Mesendoderm (in vitro differentiated cells): ENCODE results near the gene KDR. TPM values are rescaled to one million over a fixed set of nuclear protein-coding genes. Genes with fewer than 3 reads are reported as not detected.

Experiments
- DNase-seq: peaks from one replicate; pipeline ENCODE4 v3.0.0; 2013
- H2AK5ac ChIP-seq: 2 replicates; pipeline ENCODE4 v1.6.1; 2013; ENCODE audit warnings: low read length, inconsistent platforms
- H2BK120ac ChIP-seq: 2 replicates; pipeline ENCODE4 v1.6.1; 2013; ENCODE audit warnings: low read depth, mild to moderate bottlenecking, low read length, moderate library complexity, mixed read lengths
- H2BK15ac ChIP-seq: replicated peaks from 2 replicates; pipeline ENCODE4 v1.6.1; 2013; ENCODE audit warnings: low read depth, mild to moderate bottlenecking, moderate library complexity
- H2BK5ac ChIP-seq: 2 replicates; pipeline ENCODE4 v1.6.1; 2013; ENCODE audit warnings: low read length, inconsistent platforms
- H3K18ac ChIP-seq: 2 replicates; pipeline ENCODE4 v1.6.1; 2013; ENCODE audit warnings: mild to moderate bottlenecking, low read length, mixed read lengths
- H3K23ac ChIP-seq: one replicate; pipeline ENCODE4 v1.6.1; 2013; ENCODE audit warnings: low read length
- H3K27ac ChIP-seq: 2 replicates; pipeline ENCODE4 v1.5.1; 2013; ENCODE audit warnings: low read depth, mild to moderate bottlenecking, inconsistent platforms, low read length, moderate library complexity
- H3K27me3 ChIP-seq: 2 replicates; pipeline ENCODE4 v1.6.1; 2013; ENCODE audit warnings: low read length, control low read depth, mild to moderate bottlenecking, inconsistent platforms; ENCODE audit not compliant: insufficient read depth, poor library complexity
- H3K36me3 ChIP-seq: 2 replicates; pipeline ENCODE4 v1.6.1; 2013; ENCODE audit warnings: low read length, inconsistent platforms; ENCODE audit not compliant: control insufficient read depth, insufficient read depth
- H3K4ac ChIP-seq: one replicate; pipeline ENCODE4 v1.6.1; 2013; ENCODE audit warnings: low read depth, mild to moderate bottlenecking, low read length, moderate library complexity
- H3K4me1 ChIP-seq: 2 replicates; pipeline ENCODE4 v1.6.1; 2013; ENCODE audit warnings: low read depth, low read length, inconsistent platforms; ENCODE audit not compliant: control insufficient read depth
- H3K4me2 ChIP-seq: 2 replicates; pipeline ENCODE4 v1.6.1; 2013; ENCODE audit warnings: low read length
- H3K4me3 ChIP-seq: 2 replicates; pipeline ENCODE4 v1.5.1; 2013; ENCODE audit warnings: mild to moderate bottlenecking, low read length
- H3K56ac ChIP-seq: one replicate; pipeline ENCODE4 v1.6.1; 2013; ENCODE audit warnings: low read length
- H3K79me1 ChIP-seq: 2 replicates; pipeline ENCODE4 v1.6.1; 2013; ENCODE audit warnings: low read length, inconsistent platforms
- H3K79me2 ChIP-seq: 2 replicates; pipeline ENCODE4 v1.6.1; 2013; ENCODE audit warnings: mild to moderate bottlenecking, low read length; ENCODE audit not compliant: control insufficient read depth, insufficient read depth
- H3K9ac ChIP-seq: 2 replicates; pipeline ENCODE4 v1.6.1; 2013; ENCODE audit warnings: low read length, inconsistent platforms
- H4K5ac ChIP-seq: one replicate; pipeline ENCODE4 v1.6.1; 2013; ENCODE audit warnings: low read length
- H4K8ac ChIP-seq: one replicate; pipeline ENCODE4 v1.6.1; 2013; ENCODE audit warnings: low read depth, mild to moderate bottlenecking, control low read depth, low read length, moderate library complexity
- WGBS: extraction: QIAGEN DNeasy Blood & Tissue Kit; methylation state at CpG from one replicate; pipeline ENCODE4 v1.1.7; 2013; ENCODE audit warnings: low lambda C conversion rate, missing lambda C conversion rate; ENCODE audit not compliant: insufficient coverage; ENCODE audit errors: extremely low coverage; 5-methylcytosine and 5-hydroxymethylcytosine counted together
- polyA plus RNA-seq, 2 experiments: library from polyadenylated mRNA; stranded (reverse); fragments of 200-250 nt; gene quantifications; one replicate each; pipeline ENCODE4 v1.2.3, GENCODE V29; 2013

KDR gene
- 39.2 TPM for polyA plus RNA-seq (2013, experiment 1 of 2)
- 38.7 TPM for polyA plus RNA-seq (2013, experiment 2 of 2)

GRCh38 chr4:55125087-55125721, at the start of gene KDR:
Gene KDR (minus strand): TSS chr4:55125595. CDS start chr4:55125293, 302 bp downstream.
- Histone ChIP-seq H3K4me2 (peak within 1 kb of the TSS; percentile 87), H3K27me3 (no peaks in the 10 kb centered on the region), H3K18ac (peak within 1 kb of the TSS; percentile 29), H3K23ac (no peak within 1 kb of the TSS), H2BK120ac (no peak within 1 kb of the TSS), H2AK5ac (no peak within 1 kb of the TSS), H3K4ac (no peak within 1 kb of the TSS), H2BK15ac (no peak within 1 kb of the TSS), H3K79me2 (peaks cover 35% of the 10 kb centered on the region), H4K8ac (no peak within 1 kb of the TSS), H3K9ac (peak within 1 kb of the TSS; percentile 89), H3K27ac (no peak within 1 kb of the TSS), H2BK5ac (no peak within 1 kb of the TSS), H3K36me3 (no peaks in the 10 kb centered on the region), H3K56ac (peak within 1 kb of the TSS; percentile 89), H4K5ac (no peak within 1 kb of the TSS), H3K4me1 (no peaks in the 10 kb centered on the region), H3K79me1 (no peaks in the 10 kb centered on the region), H3K4me3 (peak within 1 kb of the TSS; percentile 80)
- no CpG with 5 or more reads among the region's 57 CpGs for WGBS
- DNase-seq: peak; percentile 74

GRCh38 chr4:55173580-55173979, 48.2 kb upstream of the KDR start:
- Histone ChIP-seq H4K5ac (no peak overlapping the region), H2AK5ac (no peak overlapping the region), H3K56ac (no peak overlapping the region), H2BK5ac (no peak overlapping the region), H3K23ac (no peak overlapping the region), H3K4me1 (peaks cover 10% of the 10 kb centered on the region), H3K4me2 (no peak overlapping the region), H2BK120ac (no peak overlapping the region), H2BK15ac (no peak overlapping the region), H3K79me2 (no peaks in the 10 kb centered on the region), H3K9ac (no peak overlapping the region), H3K36me3 (no peaks in the 10 kb centered on the region), H3K18ac (no peak overlapping the region), H3K27me3 (no peaks in the 10 kb centered on the region), H3K79me1 (no peaks in the 10 kb centered on the region), H4K8ac (no peak overlapping the region), H3K4me3 (no peak overlapping the region), H3K27ac (no peak overlapping the region), H3K4ac (no peak overlapping the region)
- WGBS: no CpG with 5 or more reads among the region's 1 CpG
- no peak for DNase-seq

- Histone ChIP-seq H3K9ac (no peak overlapping the region), H3K4me2 (no peak overlapping the region), H2BK5ac (no peak overlapping the region), H3K4me3 (no peak overlapping the region), H2AK5ac (no peak overlapping the region), H3K18ac (peak overlapping the region; percentile 80), H3K23ac (no peak overlapping the region), H3K79me1 (no peaks in the 10 kb centered on the region), H3K4ac (no peak overlapping the region), H3K56ac (no peak overlapping the region), H4K8ac (no peak overlapping the region), H3K27ac (no peak overlapping the region), H2BK120ac (no peak overlapping the region), H3K36me3 (no peaks in the 10 kb centered on the region), H2BK15ac (peak overlapping the region; percentile 64), H3K27me3 (no peaks in the 10 kb centered on the region), H3K4me1 (peaks cover 10% of the 10 kb centered on the region), H4K5ac (no peak overlapping the region), H3K79me2 (no peaks in the 10 kb centered on the region)
- no CpG with 5 or more reads among the region's 4 CpGs for WGBS
- DNase-seq: peak; percentile 43
Measured at GRCh38 chr4:55172694-55173287, 47.4 kb upstream of the KDR start.

GRCh38 chr4:55170462-55170861, 45.1 kb upstream of the KDR start:
- no CpG with 5 or more reads among the region's 6 CpGs for WGBS
- H3K36me3 ChIP-seq: no peaks in the 10 kb centered on the region
- no peak overlapping the region for H3K4ac ChIP-seq
- no peaks in the 10 kb centered on the region for H3K79me1 ChIP-seq
- no peak overlapping the region for H2BK120ac ChIP-seq
- no peaks in the 10 kb centered on the region for H3K27me3 ChIP-seq
- H3K27ac ChIP-seq: no peak overlapping the region
- H3K56ac ChIP-seq: peak overlapping the region; percentile 70
- no peak for DNase-seq
- no peak overlapping the region for H3K18ac ChIP-seq
- peaks cover 2% of the 10 kb centered on the region for H3K4me1 ChIP-seq
- H3K9ac ChIP-seq: no peak overlapping the region
- no peak overlapping the region for H3K4me3 ChIP-seq
- no peak overlapping the region for H2BK5ac ChIP-seq
- no peak overlapping the region for H4K8ac ChIP-seq
- no peak overlapping the region for H2AK5ac ChIP-seq
- H3K23ac ChIP-seq: no peak overlapping the region
- H3K4me2 ChIP-seq: no peak overlapping the region
- H3K79me2 ChIP-seq: no peaks in the 10 kb centered on the region
- no peak overlapping the region for H2BK15ac ChIP-seq
- H4K5ac ChIP-seq: no peak overlapping the region

GRCh38 chr4:55169352-55169961, 44.1 kb upstream of the KDR start:
- Histone ChIP-seq H4K8ac (no peak overlapping the region), H3K27ac (no peak overlapping the region), H3K23ac (no peak overlapping the region), H3K18ac (no peak overlapping the region), H3K9ac (no peak overlapping the region), H2BK15ac (no peak overlapping the region), H3K4me1 (no peaks in the 10 kb centered on the region), H4K5ac (no peak overlapping the region), H3K56ac (peak overlapping the region; percentile 76), H2AK5ac (no peak overlapping the region), H3K36me3 (no peaks in the 10 kb centered on the region), H3K79me1 (no peaks in the 10 kb centered on the region), H2BK5ac (peak overlapping the region; percentile 59), H3K4me3 (no peak overlapping the region), H3K27me3 (no peaks in the 10 kb centered on the region), H3K79me2 (no peaks in the 10 kb centered on the region), H2BK120ac (no peak overlapping the region), H3K4me2 (no peak overlapping the region), H3K4ac (no peak overlapping the region)
- peak; percentile 96 for DNase-seq
- WGBS: no CpG with 5 or more reads among the region's 12 CpGs
